SK-N-SH (cell line): Measurements from ENCODE around the gene CCDC91. TPM values are rescaled to one million over a fixed set of nuclear protein-coding genes. Genes with fewer than 3 reads are reported as not detected.

Source experiments
- CTCF ChIA-PET: fragments of 300-600, 350-600 bp; formaldehyde crosslinking; extraction: SDS; loops from one replicate; lab custom pipeline; 2021; lab: Yijun Ruan, JAX
- POLR2A ChIA-PET: fragments of 350-600 bp; sonication (Branson Sonifier 250); formaldehyde crosslinking; extraction: SDS; loops from one replicate; lab custom pipeline; 2020; ENCODE audit warnings: antibody characterized with exemption, inconsistent platforms; lab: Yijun Ruan, JAX
- DNase-seq: peaks from one replicate; pipeline ENCODE4 v3.0.0; 2012
- H2AFZ ChIP-seq: fragments of 200-600 bp; sonication (generic); 2 replicates; pipeline ENCODE4 v1.8.1; 2016; ENCODE audit warnings: antibody characterized with exemption, mild to moderate bottlenecking, low read depth
- H3F3A ChIP-seq: fragments of 200-600 bp; sonication (generic); replicated peaks from 2 replicates; pipeline ENCODE3; 2016; ENCODE audit warnings: antibody characterized with exemption, mild to moderate bottlenecking; ENCODE audit not compliant: insufficient read depth
- H3K27ac ChIP-seq, 2 experiments: fragments of 200-500 bp in 1 of 2; fragments of 200-600 bp in 1 of 2; sonication (Bioruptor generic) in 1 of 2; sonication (generic), shearing (Covaris generic) in 1 of 2; 2 replicates each; pipeline versions ENCODE4 v1.5.1 to v1.6.1; 2014 to 2016; ENCODE audit warnings: low read depth in 2 of 2, inconsistent platforms in 1 of 2, low read length in 1 of 2, mild to moderate bottlenecking in 1 of 2, mixed read lengths in 1 of 2
- H3K27me3 ChIP-seq: fragments of 200-600 bp; sonication (generic), shearing (Covaris generic); 2 replicates; pipeline ENCODE4 v1.6.1; 2016; ENCODE audit warnings: mixed run types; ENCODE audit not compliant: insufficient read depth
- H3K36me3 ChIP-seq, 2 experiments: fragments of 200-500 bp in 1 of 2; fragments of 200-600 bp in 1 of 2; sonication (Bioruptor generic) in 1 of 2; sonication (generic) in 1 of 2; replicated peaks in 1 of 2; 2 replicates each; pipeline versions ENCODE3 to v1.5.1; 2014 to 2016; ENCODE audit warnings: low read length in 1 of 2, mild to moderate bottlenecking in 1 of 2; ENCODE audit not compliant: insufficient read depth in 2 of 2, control insufficient read depth in 1 of 2
- H3K4me1 ChIP-seq, 2 experiments: fragments of 200-500 bp in 1 of 2; fragments of 200-600 bp in 1 of 2; sonication (Bioruptor generic) in 1 of 2; sonication (generic), shearing (Covaris generic) in 1 of 2; 2 replicates each; pipeline versions ENCODE4 v1.5.1 to v1.6.1; 2014 to 2016; ENCODE audit warnings: low read depth in 1 of 2, low read length in 1 of 2, mixed run types in 1 of 2; ENCODE audit not compliant: insufficient read depth in 2 of 2, control insufficient read depth in 1 of 2
- H3K4me2 ChIP-seq: fragments of 200-600 bp; sonication (generic), shearing (Covaris generic); 2 replicates; pipeline ENCODE4 v1.6.1; 2017; ENCODE audit warnings: mixed run types
- H3K4me3 ChIP-seq, 2 experiments: fragments of 200-500 bp in 1 of 2; fragments of 200-600 bp in 1 of 2; sonication (Bioruptor generic) in 1 of 2; sonication (generic), shearing (Covaris generic) in 1 of 2; 2 replicates each; pipeline versions ENCODE4 v1.5.1 to v1.8.1; 2014 to 2016; ENCODE audit warnings: low read depth in 2 of 2, inconsistent platforms in 1 of 2, low read length in 1 of 2, mild to moderate bottlenecking in 1 of 2, mixed read lengths in 1 of 2, moderate library complexity in 1 of 2
- H3K79me2 ChIP-seq: fragments of 200-600 bp; sonication (generic); 2 replicates; pipeline ENCODE4 v1.8.1; 2017; ENCODE audit warnings: mild to moderate bottlenecking; ENCODE audit not compliant: insufficient read depth
- H3K9ac ChIP-seq: fragments of 200-600 bp; sonication (generic); 2 replicates; pipeline ENCODE4 v1.6.1; 2017; ENCODE audit warnings: mixed run types
- H3K9me2 ChIP-seq: fragments of 200-600 bp; sonication (generic); 2 replicates; pipeline ENCODE4 v1.6.1; 2017; ENCODE audit warnings: mixed run types
- H3K9me3 ChIP-seq: fragments of 200-600 bp; sonication (generic); 2 replicates; pipeline ENCODE4 v1.6.1; 2017; ENCODE audit warnings: mixed run types, mild to moderate bottlenecking, moderate library complexity
- H4K20me1 ChIP-seq: fragments of 200-600 bp; sonication (generic); 2 replicates; pipeline ENCODE4 v1.6.1; 2017; ENCODE audit warnings: mild to moderate bottlenecking, mixed run types; ENCODE audit not compliant: insufficient read depth
- CHD2 ChIP-seq: fragments of 150-350 bp; IDR thresholded peaks from 2 replicates; pipeline ENCODE4 v1.6.1; 2018; ENCODE audit warnings: low read length; ENCODE audit not compliant: partially characterized antibody
- EP300 ChIP-seq, 2 experiments: IDR thresholded peaks; 2 replicates each; pipeline versions ENCODE4 v1.4.0 to v1.6.1; 2012; ENCODE audit warnings: borderline replicate concordance in 1 of 2, low read depth in 1 of 2, low read length in 1 of 2
- EZH2phosphoT487 ChIP-seq: fragments of 200-600 bp; sonication (generic); IDR thresholded peaks from 2 replicates; pipeline ENCODE4 v1.6.1; 2017; ENCODE audit warnings: low read depth, mixed run types, mild to moderate bottlenecking, antibody characterized with exemption, moderate library complexity, borderline replicate concordance
- FOSL2 ChIP-seq: IDR thresholded peaks from 2 replicates; pipeline ENCODE4 v1.4.0; 2012; ENCODE audit warnings: low read depth, mild to moderate bottlenecking, moderate library complexity, borderline replicate concordance
- FOXJ3 ChIP-seq: sonication (generic); formaldehyde crosslinking; IDR thresholded peaks from 2 replicates; pipeline ENCODE4 v1.5.1; 2020; ENCODE audit warnings: mild to moderate bottlenecking, missing genetic modification reagents
- GABPA ChIP-seq: IDR thresholded peaks from 2 replicates; pipeline ENCODE4 v1.4.0; 2012; ENCODE audit warnings: low read depth, mild to moderate bottlenecking
- MXI1 ChIP-seq: IDR thresholded peaks from 2 replicates; pipeline ENCODE4 v1.6.1; 2012; ENCODE audit warnings: mild to moderate bottlenecking, low read depth, low read length, improper control_type of control experiment
- PBX3 ChIP-seq: IDR thresholded peaks from 2 replicates; pipeline ENCODE4; 2012
- REST ChIP-seq: IDR thresholded peaks from 2 replicates; pipeline ENCODE4 v1.6.1; 2012; ENCODE audit warnings: mild to moderate bottlenecking, low read depth, low read length, moderate library complexity
- RFX5 ChIP-seq: IDR thresholded peaks from 2 replicates; pipeline ENCODE4 v1.6.1; 2012; ENCODE audit warnings: mild to moderate bottlenecking, improper control_type of control experiment, low read length
- RXRA ChIP-seq: IDR thresholded peaks from 2 replicates; pipeline ENCODE4 v1.4.0; 2012; ENCODE audit warnings: low read depth, mild to moderate bottlenecking, borderline replicate concordance
- SIN3A ChIP-seq: IDR thresholded peaks from 2 replicates; pipeline ENCODE4 v1.6.1; 2012; ENCODE audit warnings: low read depth, mild to moderate bottlenecking, low read length, moderate library complexity, borderline replicate concordance
- SMC3 ChIP-seq: IDR thresholded peaks from 2 replicates; pipeline ENCODE4 v1.6.1; 2012; ENCODE audit warnings: low read depth, low read length, improper control_type of control experiment
- YY1 ChIP-seq: IDR thresholded peaks from 2 replicates; pipeline ENCODE4 v1.4.0; 2012; ENCODE audit warnings: low read depth, mild to moderate bottlenecking
- ZBTB33 ChIP-seq: IDR thresholded peaks from 2 replicates; pipeline ENCODE4 v1.4.0; 2012; ENCODE audit warnings: low read depth, borderline replicate concordance
- polyA plus RNA-seq, 3 experiments: library from polyadenylated mRNA; depleted of rRNA; stranded (reverse); fragments of >200 nt; gene quantifications; 2 replicates each; pipeline ENCODE4 v1.2.3, GENCODE V29; 2012
- TF ChIP-seq, protein P1 (sequence below): IDR thresholded peaks from 2 replicates; pipeline ENCODE4 v1.4.0; 2012; ENCODE audit warnings: low read depth, borderline replicate concordance
- TF ChIP-seq, protein P2 (sequence below): fragments of 200-600 bp; sonication (generic); IDR thresholded peaks from 2 replicates; pipeline ENCODE4 v1.6.1; 2017; ENCODE audit warnings: antibody characterized with exemption, mild to moderate bottlenecking, moderate library complexity
- TF ChIP-seq, protein P3 (sequence below): fragments of 150-350 bp; IDR thresholded peaks from 2 replicates; pipeline ENCODE4 v1.6.1; 2016; ENCODE audit warnings: mild to moderate bottlenecking, low read depth, low read length
- TF ChIP-seq, protein P4 (sequence below): IDR thresholded peaks from 2 replicates; pipeline ENCODE4 v1.4.0; 2012; ENCODE audit warnings: low read depth

The CCDC91 gene
- polyA plus RNA-seq, 1 of the 3 experiments (the other 2 are of a cell fraction) = 13.0 TPM

- no peak for TF ChIP-seq GABPA
- TF ChIP-seq, protein P1, sequence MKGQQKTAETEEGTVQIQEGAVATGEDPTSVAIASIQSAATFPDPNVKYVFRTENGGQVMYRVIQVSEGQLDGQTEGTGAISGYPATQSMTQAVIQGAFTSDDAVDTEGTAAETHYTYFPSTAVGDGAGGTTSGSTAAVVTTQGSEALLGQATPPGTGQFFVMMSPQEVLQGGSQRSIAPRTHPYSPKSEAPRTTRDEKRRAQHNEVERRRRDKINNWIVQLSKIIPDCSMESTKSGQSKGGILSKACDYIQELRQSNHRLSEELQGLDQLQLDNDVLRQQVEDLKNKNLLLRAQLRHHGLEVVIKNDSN = no peak
Observed at GRCh38 chr12:28247806-28248205, 57.5 kb downstream of the CCDC91 start (continued).

DNA sequence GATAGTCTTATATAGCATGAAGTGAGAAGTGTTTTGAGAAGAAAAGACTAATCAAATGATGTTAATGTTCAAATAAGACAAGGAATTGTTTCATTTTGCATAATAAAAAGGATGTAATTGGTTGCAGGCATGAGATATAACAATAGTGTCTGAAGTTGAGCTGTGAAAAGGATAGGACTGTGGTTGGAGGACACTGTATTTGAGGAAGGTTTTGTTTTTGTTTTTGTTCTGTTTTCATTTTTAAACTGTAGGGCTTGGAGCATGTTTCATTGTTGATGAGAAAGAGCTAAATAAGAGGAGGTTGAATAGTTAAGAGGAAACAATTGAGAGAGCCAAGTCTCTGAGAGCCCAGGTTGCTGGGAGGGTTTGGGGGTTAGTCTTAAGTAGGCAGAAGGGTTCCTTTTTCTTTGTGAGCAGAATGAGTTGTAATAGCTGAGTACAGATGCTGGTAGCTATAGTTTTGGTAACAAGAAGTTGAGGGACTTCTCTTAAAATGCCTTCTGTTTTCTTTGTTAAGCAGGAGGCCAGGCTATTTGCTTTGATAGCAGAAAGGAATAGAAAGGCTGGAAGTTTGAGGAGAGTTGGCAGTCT lies 58.4 kb downstream of the CCDC91 start:
- Histone ChIP-seq H3K27ac (no peak overlapping the region), H3K4me3 (no peak overlapping the region), H3K4me1 (0 out of 4 replicates have a peak, but pooled peaks cover 0 to 3% of the 10 kb centered on the region in 2 experiments), H2AFZ (no peak overlapping the region), H3F3A (no peaks in the 10 kb centered on the region), H3K9ac (no peak overlapping the region), H3K36me3 (no peaks in the 10 kb centered on the region), H3K79me2 (no peaks in the 10 kb centered on the region; the same call in 1 of the 2 replicates), H3K4me2 (no peak overlapping the region), H3K9me3 (no peaks in the 10 kb centered on the region), H3K9me2 (no peaks in the 10 kb centered on the region), H3K27me3 (no peaks in the 10 kb centered on the region), H4K20me1 (no peaks in the 10 kb centered on the region)
- ChIA-PET POLR2A (no interaction called here), CTCF (interaction anchor here (0.6 to 1.8 kb wide), 2 partner anchors 16 to 280 kb away, joined by 3 to 6 read pairs; no protein-coding TSS in a partner anchor)
- DNase-seq = no peak
- no peak for TF ChIP-seq FOXJ3
- no peak for TF ChIP-seq MXI1
- TF ChIP-seq FOSL2 = no peak
- TF ChIP-seq REST = no peak
- no peak for TF ChIP-seq SIN3A
- TF ChIP-seq RXRA = no peak
- TF ChIP-seq SMC3 = no peak
- TF ChIP-seq, protein P2, sequence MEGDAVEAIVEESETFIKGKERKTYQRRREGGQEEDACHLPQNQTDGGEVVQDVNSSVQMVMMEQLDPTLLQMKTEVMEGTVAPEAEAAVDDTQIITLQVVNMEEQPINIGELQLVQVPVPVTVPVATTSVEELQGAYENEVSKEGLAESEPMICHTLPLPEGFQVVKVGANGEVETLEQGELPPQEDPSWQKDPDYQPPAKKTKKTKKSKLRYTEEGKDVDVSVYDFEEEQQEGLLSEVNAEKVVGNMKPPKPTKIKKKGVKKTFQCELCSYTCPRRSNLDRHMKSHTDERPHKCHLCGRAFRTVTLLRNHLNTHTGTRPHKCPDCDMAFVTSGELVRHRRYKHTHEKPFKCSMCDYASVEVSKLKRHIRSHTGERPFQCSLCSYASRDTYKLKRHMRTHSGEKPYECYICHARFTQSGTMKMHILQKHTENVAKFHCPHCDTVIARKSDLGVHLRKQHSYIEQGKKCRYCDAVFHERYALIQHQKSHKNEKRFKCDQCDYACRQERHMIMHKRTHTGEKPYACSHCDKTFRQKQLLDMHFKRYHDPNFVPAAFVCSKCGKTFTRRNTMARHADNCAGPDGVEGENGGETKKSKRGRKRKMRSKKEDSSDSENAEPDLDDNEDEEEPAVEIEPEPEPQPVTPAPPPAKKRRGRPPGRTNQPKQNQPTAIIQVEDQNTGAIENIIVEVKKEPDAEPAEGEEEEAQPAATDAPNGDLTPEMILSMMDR = no peak
- TF ChIP-seq GABPA = no peak
- TF ChIP-seq EP300 (IDR thresholded peaks at IDR 0.05; ENCODE audit: borderline replicate concordance in 1 of 2, low read depth in 1 of 2, low read length in 1 of 2) = no peak
- no peak for TF ChIP-seq RFX5
- TF ChIP-seq EZH2phosphoT487 = no peak
- TF ChIP-seq CHD2 = no peak
- TF ChIP-seq ZBTB33 = no peak
- TF ChIP-seq, protein P3, sequence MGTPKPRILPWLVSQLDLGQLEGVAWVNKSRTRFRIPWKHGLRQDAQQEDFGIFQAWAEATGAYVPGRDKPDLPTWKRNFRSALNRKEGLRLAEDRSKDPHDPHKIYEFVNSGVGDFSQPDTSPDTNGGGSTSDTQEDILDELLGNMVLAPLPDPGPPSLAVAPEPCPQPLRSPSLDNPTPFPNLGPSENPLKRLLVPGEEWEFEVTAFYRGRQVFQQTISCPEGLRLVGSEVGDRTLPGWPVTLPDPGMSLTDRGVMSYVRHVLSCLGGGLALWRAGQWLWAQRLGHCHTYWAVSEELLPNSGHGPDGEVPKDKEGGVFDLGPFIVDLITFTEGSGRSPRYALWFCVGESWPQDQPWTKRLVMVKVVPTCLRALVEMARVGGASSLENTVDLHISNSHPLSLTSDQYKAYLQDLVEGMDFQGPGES = no peak
- TF ChIP-seq, protein P4, sequence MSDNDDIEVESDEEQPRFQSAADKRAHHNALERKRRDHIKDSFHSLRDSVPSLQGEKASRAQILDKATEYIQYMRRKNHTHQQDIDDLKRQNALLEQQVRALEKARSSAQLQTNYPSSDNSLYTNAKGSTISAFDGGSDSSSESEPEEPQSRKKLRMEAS = no peak
- TF ChIP-seq PBX3 = no peak
- TF ChIP-seq YY1 = no peak
